H9 (cell line): ENCODE data around the gene GRIA2. TPM values are rescaled to one million over a fixed set of nuclear protein-coding genes. Genes with fewer than 3 reads are reported as not detected.

Experiments
- DNase-seq: peaks from one replicate; pipeline ENCODE4 v3.0.0-alpha.2; 2017
- H2AFZ ChIP-seq: one replicate; pipeline ENCODE4 v1.6.1; 2013; ENCODE audit warnings: mild to moderate bottlenecking, low read length, control low read depth, moderate library complexity
- H2AK5ac ChIP-seq: 2 replicates; pipeline ENCODE4 v1.6.1; 2013; ENCODE audit warnings: low read length, control low read depth, mixed read lengths; ENCODE audit not compliant: insufficient read length
- H2BK120ac ChIP-seq: one replicate; pipeline ENCODE4 v1.6.1; 2013; ENCODE audit warnings: low read depth, mild to moderate bottlenecking, low read length, control low read depth, inconsistent platforms; ENCODE audit not compliant: poor library complexity, severe bottlenecking
- H2BK12ac ChIP-seq: 2 replicates; pipeline ENCODE4 v1.6.1; 2013; ENCODE audit warnings: low read length, control low read depth, mixed read lengths, low read depth; ENCODE audit not compliant: insufficient read length
- H2BK15ac ChIP-seq: 2 replicates; pipeline ENCODE4 v1.6.1; 2013; ENCODE audit warnings: low read depth, low read length, control low read depth
- H2BK20ac ChIP-seq: one replicate; pipeline ENCODE4 v1.6.1; 2013; ENCODE audit warnings: low read depth, mild to moderate bottlenecking, low read length, control low read depth, inconsistent platforms; ENCODE audit not compliant: poor library complexity, severe bottlenecking
- H2BK5ac ChIP-seq: 2 replicates; pipeline ENCODE4 v1.6.1; 2013; ENCODE audit warnings: low read length, control low read depth, mixed read lengths; ENCODE audit not compliant: insufficient read length
- H3K14ac ChIP-seq: 2 replicates; pipeline ENCODE4 v1.6.1; 2013; ENCODE audit warnings: low read length, control low read depth; ENCODE audit not compliant: insufficient read depth
- H3K18ac ChIP-seq: 2 replicates; pipeline ENCODE4 v1.6.1; 2013; ENCODE audit warnings: low read depth, mild to moderate bottlenecking, mixed read lengths, low read length, control low read depth; ENCODE audit not compliant: insufficient read length
- H3K23ac ChIP-seq: 2 replicates; pipeline ENCODE4 v1.6.1; 2013; ENCODE audit warnings: low read length, control low read depth, mixed read lengths, low read depth; ENCODE audit not compliant: insufficient read length
- H3K23me2 ChIP-seq: 2 replicates; pipeline ENCODE4 v1.6.1; 2013; ENCODE audit warnings: low read depth, mild to moderate bottlenecking, mixed read lengths, low read length, control low read depth; ENCODE audit not compliant: insufficient read length, poor library complexity, severe bottlenecking
- H3K27ac ChIP-seq: 2 replicates; pipeline ENCODE4 v1.5.1; 2013; ENCODE audit warnings: low read length, control low read depth, mixed read lengths, low read depth; ENCODE audit not compliant: insufficient read length
- H3K27me3 ChIP-seq: 2 replicates; pipeline ENCODE4 v1.6.1; 2013; ENCODE audit warnings: low read length, control low read depth, inconsistent platforms; ENCODE audit not compliant: insufficient read depth
- H3K4ac ChIP-seq: 2 replicates; pipeline ENCODE4 v1.6.1; 2013; ENCODE audit warnings: low read depth, mild to moderate bottlenecking, control low read depth, inconsistent platforms, low read length, moderate library complexity
- H3K4me1 ChIP-seq: 2 replicates; pipeline ENCODE4 v1.6.1; 2013; ENCODE audit warnings: low read length, control low read depth, inconsistent platforms; ENCODE audit not compliant: insufficient read depth
- H3K4me2 ChIP-seq: 2 replicates; pipeline ENCODE4 v1.6.1; 2013; ENCODE audit warnings: low read length, control low read depth, mixed read lengths; ENCODE audit not compliant: insufficient read length, insufficient read depth
- H3K56ac ChIP-seq: 2 replicates; pipeline ENCODE4 v1.6.1; 2013; ENCODE audit warnings: low read depth, mild to moderate bottlenecking, mixed read lengths, low read length, control low read depth; ENCODE audit not compliant: insufficient read length
- H3K79me1 ChIP-seq: 2 replicates; pipeline ENCODE4 v1.6.1; 2013; ENCODE audit warnings: low read depth, mild to moderate bottlenecking, moderate library complexity, low read length, control low read depth, inconsistent platforms; ENCODE audit not compliant: insufficient read depth, poor library complexity, severe bottlenecking
- H3K79me2 ChIP-seq: 2 replicates; pipeline ENCODE4 v1.6.1; 2013; ENCODE audit warnings: low read length, control low read depth, inconsistent platforms; ENCODE audit not compliant: insufficient read depth
- H3K9ac ChIP-seq: 2 replicates; pipeline ENCODE4 v1.6.1; 2013; ENCODE audit warnings: low read length, control low read depth, mixed read lengths; ENCODE audit not compliant: insufficient read length; ENCODE audit errors: extremely low read depth
- H3K9me3 ChIP-seq: one replicate; pipeline ENCODE4 v1.6.1; 2013; ENCODE audit warnings: low read depth, low read length, inconsistent platforms; ENCODE audit not compliant: control insufficient read depth
- H3T11ph ChIP-seq: one replicate; pipeline ENCODE4 v1.6.1; 2013; ENCODE audit warnings: mild to moderate bottlenecking, low read length, control low read depth, inconsistent platforms
- H4K20me1 ChIP-seq: one replicate; pipeline ENCODE4 v1.6.1; 2013; ENCODE audit not compliant: control insufficient read depth, insufficient read length, insufficient read depth
- H4K5ac ChIP-seq: 2 replicates; pipeline ENCODE4 v1.6.1; 2013; ENCODE audit warnings: low read depth, mild to moderate bottlenecking, mixed read lengths, low read length, control low read depth; ENCODE audit not compliant: insufficient read length
- H4K8ac ChIP-seq: replicated peaks from 2 replicates; pipeline ENCODE4 v1.6.1; 2013; ENCODE audit warnings: low read length, control low read depth, mixed read lengths, low read depth; ENCODE audit not compliant: insufficient read length
- H4K91ac ChIP-seq: 2 replicates; pipeline ENCODE4 v1.6.1; 2013; ENCODE audit warnings: low read depth, mild to moderate bottlenecking, moderate library complexity, mixed read lengths, low read length, control low read depth; ENCODE audit not compliant: insufficient read length
- H3K27ac Mint-ChIP-seq, 3 experiments: 2 replicates in 2 of 3; 3 replicates in 1 of 3; pipeline ENCODE4 v1.8.0; 2020 to 2021; ENCODE audit warnings: mixed read lengths in 3 of 3, mild to moderate bottlenecking in 1 of 3, moderate library complexity in 1 of 3
- H3K27me3 Mint-ChIP-seq: 2 replicates; pipeline ENCODE4 v1.8.0; 2021; ENCODE audit warnings: low read depth, mild to moderate bottlenecking, moderate library complexity, mixed read lengths
- H3K36me3 Mint-ChIP-seq, 3 experiments: 2 replicates in 2 of 3; 3 replicates in 1 of 3; pipeline ENCODE4 v1.8.0; 2020 to 2021; ENCODE audit warnings: low read depth in 3 of 3, mixed read lengths in 3 of 3; ENCODE audit not compliant: insufficient read depth in 1 of 3
- H3K4me1 Mint-ChIP-seq, 2 experiments: 2 replicates each; pipeline ENCODE4 v1.8.0; 2020; ENCODE audit warnings: mixed read lengths in 2 of 2
- H3K4me3 Mint-ChIP-seq, 2 experiments: 2 replicates in 1 of 2; 3 replicates in 1 of 2; pipeline ENCODE4 v1.8.0; 2020 to 2021; ENCODE audit warnings: mild to moderate bottlenecking in 2 of 2, mixed read lengths in 2 of 2, moderate library complexity in 1 of 2
- H3K9me3 Mint-ChIP-seq, 2 experiments: 2 replicates in 1 of 2; 3 replicates in 1 of 2; pipeline ENCODE4 v1.8.0; 2020; ENCODE audit warnings: mild to moderate bottlenecking in 2 of 2, mixed read lengths in 2 of 2, moderate library complexity in 1 of 2
- CTCF ChIP-seq: fragments of 200-600 bp; sonication (generic); conservative IDR thresholded peaks from 3 replicates; pipeline ENCODE4 v1.8.0; 2021; ENCODE audit warnings: antibody characterized with exemption, mild to moderate bottlenecking
- WGBS: extraction: QIAGEN DNeasy Blood & Tissue Kit; methylation state at CpG from one replicate; pipeline ENCODE4 v1.1.7; 2013; ENCODE audit warnings: missing lambda C conversion rate, low lambda C conversion rate, mixed read lengths; ENCODE audit not compliant: insufficient read length; ENCODE audit errors: extremely low coverage; 5-methylcytosine and 5-hydroxymethylcytosine counted together
- total RNA-seq: library from RNA; stranded (reverse); gene quantifications from 2 replicates; pipeline ENCODE4 v1.2.1, GENCODE V29; 2021

Gene GRIA2
- total RNA-seq, 1 experiment from 2014 or later, result not detected

GRCh38 chr4:157315968-157316367, 95.4 kb downstream of the GRIA2 start:
- Histone ChIP-seq H3K79me1 (no peaks in the 10 kb centered on the region), H3K14ac (no peak overlapping the region), H4K8ac (no peak overlapping the region), H3K23ac (no peak overlapping the region), H3K4me2 (no peak overlapping the region), H2BK120ac (no peak overlapping the region), H3K23me2 (no peaks in the 10 kb centered on the region), H3K79me2 (no peaks in the 10 kb centered on the region), H3T11ph (no peak overlapping the region), H2AK5ac (no peak overlapping the region), H3K27me3 (no peaks in the 10 kb centered on the region), H2AFZ (no peak overlapping the region), H3K9ac (no peak overlapping the region), H2BK5ac (no peak overlapping the region), H4K5ac (no peak overlapping the region), H3K4ac (no peak overlapping the region), H4K20me1 (no peaks in the 10 kb centered on the region), H4K91ac (no peak overlapping the region), H3K4me1 (no peaks in the 10 kb centered on the region), H3K9me3 (no peaks in the 10 kb centered on the region), H3K27ac (no peak overlapping the region), H2BK12ac (no peak overlapping the region), H2BK20ac (no peak overlapping the region), H3K56ac (no peak overlapping the region), H3K18ac (no peak overlapping the region), H2BK15ac (no peak overlapping the region)
- TF ChIP-seq CTCF, result no peak
- Mint-ChIP-seq H3K27ac (no peak overlapping the region), H3K27me3 (no peaks in the 10 kb centered on the region; the same call in 1 of the 2 replicates), H3K36me3 (no peaks in the 10 kb centered on the region), H3K4me1 (no peaks in the 10 kb centered on the region), H3K9me3 (no peaks in the 10 kb centered on the region), H3K4me3 (no peak overlapping the region)
- DNase-seq, result no peak
- WGBS, result no CpG with 5 or more reads among the region's 1 CpG
